Activated CD4-positive, alpha-beta T cell treated with anti-CD3 and anti-CD28 coated beads for 4 hours (primary cell): Measurements from ENCODE around the gene KLHL13.
"Not testable (repeated sequence)": the region's sequence is repeated elsewhere in the genome, so short reads cannot be mapped to it uniquely, and the experiment has no call there.

ENCODE experiments used
- DNase-seq, 2 donors: peaks; one replicate each; pipeline ENCODE4 v3.0.0-alpha.2; 2020

The KLHL13 gene, protein sequence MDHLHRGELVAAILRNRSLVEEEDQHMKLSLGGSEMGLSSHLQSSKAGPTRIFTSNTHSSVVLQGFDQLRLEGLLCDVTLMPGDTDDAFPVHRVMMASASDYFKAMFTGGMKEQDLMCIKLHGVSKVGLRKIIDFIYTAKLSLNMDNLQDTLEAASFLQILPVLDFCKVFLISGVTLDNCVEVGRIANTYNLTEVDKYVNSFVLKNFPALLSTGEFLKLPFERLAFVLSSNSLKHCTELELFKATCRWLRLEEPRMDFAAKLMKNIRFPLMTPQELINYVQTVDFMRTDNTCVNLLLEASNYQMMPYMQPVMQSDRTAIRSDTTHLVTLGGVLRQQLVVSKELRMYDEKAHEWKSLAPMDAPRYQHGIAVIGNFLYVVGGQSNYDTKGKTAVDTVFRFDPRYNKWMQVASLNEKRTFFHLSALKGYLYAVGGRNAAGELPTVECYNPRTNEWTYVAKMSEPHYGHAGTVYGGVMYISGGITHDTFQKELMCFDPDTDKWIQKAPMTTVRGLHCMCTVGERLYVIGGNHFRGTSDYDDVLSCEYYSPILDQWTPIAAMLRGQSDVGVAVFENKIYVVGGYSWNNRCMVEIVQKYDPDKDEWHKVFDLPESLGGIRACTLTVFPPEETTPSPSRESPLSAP

DNA sequence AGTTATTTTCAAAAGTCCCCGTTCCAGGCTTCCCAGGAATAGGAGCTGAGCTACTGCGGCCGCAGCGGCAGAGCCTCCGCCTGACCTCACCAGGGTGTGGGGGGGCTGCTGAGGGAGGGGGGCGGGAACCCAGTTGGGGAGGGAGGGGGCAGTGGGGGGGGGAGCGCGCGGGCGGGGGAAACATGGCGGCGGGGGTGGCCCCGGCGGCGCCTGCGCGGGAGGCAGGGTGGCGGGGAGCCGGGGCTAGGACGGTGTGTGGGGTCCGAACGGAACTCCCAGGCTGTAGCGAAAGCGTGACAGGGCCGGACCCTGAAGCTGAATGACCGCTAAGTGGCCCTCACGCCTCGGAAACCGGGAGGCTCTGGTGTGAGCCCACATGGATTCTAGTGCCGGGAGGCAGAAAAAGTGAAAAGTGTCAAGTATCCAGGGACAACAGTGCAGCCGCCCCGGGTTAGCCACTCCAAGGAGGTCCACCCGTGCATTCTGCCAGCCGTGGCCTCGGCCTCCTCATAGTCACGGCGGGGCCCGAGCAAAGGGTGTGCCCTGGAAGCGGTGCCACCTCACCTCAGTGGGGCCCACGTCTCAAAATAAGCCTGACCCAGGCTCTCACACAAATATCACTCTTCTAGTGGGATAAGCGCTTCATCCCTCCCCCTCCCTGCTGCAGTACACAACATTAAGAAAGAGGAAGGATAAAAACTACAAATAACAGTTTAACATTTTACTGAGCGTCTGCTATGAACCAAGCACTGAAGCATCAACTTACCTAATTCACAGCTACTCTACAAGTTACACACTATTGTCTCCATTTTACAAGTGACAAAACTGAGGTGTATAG, at the start of gene KLHL13:
KLHL13 (minus strand) TSS at position 98 of the 838 bp plus-strand sequence. CDS start 88,337 bp downstream, outside the sequence.
- no peak for DNase-seq

GRCh38 chrX:118164138-118164537, 47.5 kb upstream of the KLHL13 start:
- no peak for DNase-seq

- no peak for DNase-seq
These were observed 40.5 kb upstream of the KLHL13 start for GRCh38 chrX:118156953-118157608.

DNA sequence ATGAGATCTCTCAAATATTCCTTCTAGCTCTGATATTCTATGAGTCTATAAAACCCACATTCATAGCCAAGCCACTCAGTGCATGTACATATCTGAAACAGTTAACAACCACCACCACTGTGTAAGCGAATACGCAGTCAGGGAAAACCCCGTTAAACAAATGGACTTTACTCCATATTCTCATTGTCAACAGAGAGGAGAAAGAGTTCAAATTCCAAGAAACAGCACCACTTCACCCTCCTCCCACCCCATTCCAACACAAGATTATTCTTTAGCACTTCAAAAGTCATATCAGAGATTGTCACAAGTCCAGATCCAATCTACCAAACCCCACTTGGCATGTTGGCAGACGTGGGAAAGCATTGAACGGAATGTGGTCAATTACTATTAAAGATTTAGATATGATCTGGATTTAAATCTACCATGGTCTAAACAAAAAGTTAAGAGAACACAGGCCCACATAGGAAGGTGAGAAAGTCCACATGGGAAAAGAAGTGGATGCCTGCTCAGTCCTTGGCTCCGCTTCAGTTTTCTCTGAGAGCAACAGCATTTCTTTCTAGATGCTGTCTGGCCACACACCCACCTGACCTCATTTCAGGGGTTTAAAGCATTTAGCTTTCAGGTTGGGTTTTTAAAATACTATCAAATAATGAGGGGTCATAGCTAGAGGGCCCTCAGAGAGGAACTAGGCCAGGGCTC, 39.8 kb upstream of the KLHL13 start:
- no peak for DNase-seq

- no peak for DNase-seq
These were observed 36.7 kb upstream of the KLHL13 start for GRCh38 chrX:118153270-118153669.

DNA sequence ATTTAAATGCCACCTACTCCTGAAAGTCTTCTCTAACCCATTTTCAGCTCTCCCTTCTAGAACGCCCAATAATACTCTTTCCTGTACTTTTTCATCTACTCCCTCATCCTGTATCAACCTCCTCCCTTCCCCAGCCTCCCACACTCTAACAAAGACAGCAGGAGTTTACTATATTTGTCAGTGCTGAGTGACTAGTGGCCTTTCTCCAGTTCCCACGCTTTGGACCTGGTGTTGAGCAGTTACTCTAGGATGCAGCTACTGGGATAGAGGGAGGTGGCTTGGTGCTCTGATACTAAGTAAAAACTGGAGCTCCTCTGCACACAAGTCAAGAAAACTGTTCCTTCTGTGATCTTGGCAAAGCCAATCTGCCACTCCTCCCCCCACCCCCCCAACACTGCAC, 36.1 kb upstream of the KLHL13 start:
- no peak for DNase-seq

- DNase-seq = no peak
These were observed 32.1 kb upstream of the KLHL13 start for GRCh38 chrX:118148737-118149136.

DNA sequence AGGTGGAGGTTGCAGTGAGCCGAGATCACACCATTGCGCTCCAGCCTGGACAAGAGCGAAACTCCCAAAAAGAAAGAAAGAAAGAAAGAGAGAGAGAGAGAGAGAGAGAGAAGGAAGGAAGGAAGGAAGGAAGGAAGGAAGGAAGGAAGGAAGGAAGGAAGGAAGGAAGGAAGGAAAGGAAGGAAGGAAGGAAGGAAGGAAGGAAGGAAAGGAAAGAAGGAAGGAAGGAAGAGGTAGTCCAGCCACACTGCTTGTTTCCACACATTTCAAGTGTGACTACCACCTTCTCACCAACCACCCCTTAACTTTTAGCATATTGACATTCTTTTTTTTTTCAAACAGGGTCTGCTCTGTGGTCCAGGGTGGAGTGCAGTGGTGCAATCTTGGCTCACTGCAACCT, 31.2 kb upstream of the KLHL13 start:
- not testable (repeated sequence) for DNase-seq

DNA sequence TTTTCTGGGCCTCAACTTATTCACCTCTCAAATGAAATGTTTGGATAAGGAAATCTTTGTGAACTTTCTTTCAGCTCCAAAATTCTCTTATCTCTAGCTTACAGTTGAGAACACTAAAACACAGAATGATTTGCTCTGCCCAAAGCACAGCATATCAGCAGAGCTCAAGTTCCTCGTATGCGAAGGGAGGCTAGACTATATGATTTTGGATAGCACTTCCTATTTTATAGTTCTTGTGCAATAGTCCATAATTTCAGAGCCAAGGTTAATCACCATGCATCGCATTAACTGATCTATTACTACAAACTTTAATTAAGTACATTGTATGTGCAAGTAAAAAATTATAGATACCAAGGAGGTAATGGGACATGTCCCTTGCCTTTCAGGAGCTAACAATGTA, 27.0 kb upstream of the KLHL13 start:
- no peak for DNase-seq

- DNase-seq = no peak
These were observed 14.7 kb upstream of the KLHL13 start for GRCh38 chrX:118131336-118131735.

GRCh38 chrX:118129681-118130080, 13.1 kb upstream of the KLHL13 start:
- DNase-seq = no peak

DNA sequence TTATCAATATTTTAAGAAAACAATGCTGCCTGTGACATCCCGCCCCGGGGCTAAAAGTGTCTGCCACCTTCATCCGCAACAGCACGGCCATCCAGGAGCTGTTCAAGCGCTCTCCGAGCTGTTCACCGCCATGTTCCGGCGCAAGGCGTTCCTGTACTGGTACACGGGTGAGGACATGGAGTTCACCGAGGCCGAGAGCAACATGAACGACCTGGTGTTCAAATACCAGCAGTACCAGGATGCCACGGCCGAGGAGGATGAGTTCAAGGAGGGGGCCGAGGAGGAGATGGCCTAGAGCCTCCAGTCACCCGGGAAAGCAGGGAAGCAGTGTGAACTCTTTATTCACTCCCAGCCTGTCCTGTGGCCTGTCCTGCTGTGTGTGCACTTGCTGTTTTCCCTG, 12.1 kb upstream of the KLHL13 start:
- no peak for DNase-seq

DNA sequence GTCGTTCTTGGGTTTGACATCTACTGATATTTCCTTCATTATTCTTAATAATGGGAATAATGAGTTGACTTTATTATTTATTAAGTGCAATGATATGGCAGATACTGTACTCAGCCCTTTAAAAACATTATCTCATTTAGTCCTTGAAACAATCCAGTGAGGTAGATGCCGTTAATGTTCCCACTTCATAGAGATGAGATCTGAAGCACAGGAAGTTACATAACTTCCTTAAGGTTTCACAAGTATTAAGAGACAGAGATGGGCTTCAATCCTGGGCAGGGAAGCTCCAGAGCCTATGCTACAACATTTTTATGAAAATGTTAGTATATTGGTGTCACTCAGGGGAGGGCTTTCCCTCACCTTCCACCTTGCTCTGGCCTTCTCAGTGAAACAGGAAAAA, 9.7 kb upstream of the KLHL13 start:
- no peak for DNase-seq

- not testable (repeated sequence) for DNase-seq
These were observed 7.6 kb upstream of the KLHL13 start for GRCh38 chrX:118124243-118124642.

DNA sequence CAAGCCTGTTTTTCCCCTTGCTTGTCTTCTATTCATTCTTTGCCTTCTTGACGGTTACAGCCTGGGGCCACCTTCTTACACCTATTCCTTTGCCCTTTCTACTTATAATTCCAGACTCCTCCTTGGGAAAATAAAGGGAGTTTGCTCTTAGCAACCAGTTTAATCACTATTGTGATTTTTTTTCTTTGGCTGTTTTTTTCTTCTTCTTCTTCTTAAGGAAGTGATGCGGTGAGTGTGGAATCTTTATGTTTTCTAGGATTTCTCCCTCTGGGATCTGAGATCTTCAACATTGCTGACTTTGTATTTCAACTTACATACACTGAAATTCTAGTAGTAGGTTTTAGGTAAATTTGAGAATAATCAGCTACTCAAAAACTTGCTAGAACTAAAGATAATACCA, 1.1 kb upstream of the KLHL13 start:
- DNase-seq = no peak

- DNase-seq = no peak
These were observed 477 bp downstream of the KLHL13 start for GRCh38 chrX:118115953-118116712.

- DNase-seq = no peak
These were observed 1.6 kb downstream of the KLHL13 start for GRCh38 chrX:118114971-118115370.

DNA sequence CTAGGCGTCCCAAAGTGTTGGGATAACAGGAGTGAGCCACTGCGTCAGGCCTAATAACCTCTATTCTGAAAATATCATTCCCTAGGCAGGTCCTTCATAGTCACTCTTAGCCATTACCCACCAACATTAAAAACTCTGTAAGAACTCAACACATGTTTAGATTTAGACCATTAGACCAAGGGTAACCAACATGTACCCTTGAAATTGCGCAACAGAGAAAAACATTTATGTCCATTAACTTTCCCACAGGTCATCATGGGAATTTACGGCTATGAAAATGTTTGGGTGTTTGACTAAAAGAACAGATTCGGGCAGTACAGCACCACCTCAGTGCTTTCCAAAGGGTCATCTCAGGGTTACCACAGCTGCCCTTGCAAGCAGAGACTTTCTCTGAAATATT, 7.5 kb downstream of the KLHL13 start:
- no peak for DNase-seq

DNA sequence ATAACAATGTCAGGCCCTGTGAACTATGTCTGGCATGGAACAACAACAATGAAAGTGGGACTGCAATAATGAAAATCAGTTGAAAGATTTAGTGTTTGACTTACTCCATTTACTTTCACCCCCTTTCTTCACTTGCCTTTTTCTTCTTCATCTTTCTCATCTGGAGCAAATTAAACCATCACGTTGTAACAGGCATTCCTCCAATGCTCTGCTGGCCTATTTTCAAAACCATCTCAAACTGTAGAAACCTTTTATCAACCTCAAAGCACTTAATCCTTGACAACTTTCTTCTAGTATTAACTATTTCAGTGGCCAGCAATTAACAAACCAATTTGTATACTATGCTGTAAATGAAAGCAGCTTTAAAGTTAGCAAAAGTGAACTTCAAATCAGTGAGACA, 8.3 kb downstream of the KLHL13 start:
- no peak for DNase-seq

DNA sequence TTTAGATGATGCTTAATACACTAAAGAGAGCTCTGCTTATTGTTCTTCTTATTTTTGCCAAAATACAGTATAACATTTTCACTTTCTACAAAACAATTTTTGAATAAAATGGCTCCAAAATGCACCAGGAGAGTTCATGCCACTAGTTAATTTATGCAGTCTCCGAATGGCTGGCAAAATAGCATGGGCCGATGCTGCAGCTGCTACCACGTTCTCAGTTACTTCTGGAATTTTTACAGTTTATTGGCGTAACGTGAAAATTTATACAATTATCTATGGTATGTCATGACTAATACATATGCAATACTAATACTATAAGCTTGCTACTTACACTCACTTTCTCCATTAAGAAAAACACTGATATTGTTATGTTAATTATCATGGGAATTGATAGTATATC, 16.5 kb downstream of the KLHL13 start:
- DNase-seq = no peak

DNA sequence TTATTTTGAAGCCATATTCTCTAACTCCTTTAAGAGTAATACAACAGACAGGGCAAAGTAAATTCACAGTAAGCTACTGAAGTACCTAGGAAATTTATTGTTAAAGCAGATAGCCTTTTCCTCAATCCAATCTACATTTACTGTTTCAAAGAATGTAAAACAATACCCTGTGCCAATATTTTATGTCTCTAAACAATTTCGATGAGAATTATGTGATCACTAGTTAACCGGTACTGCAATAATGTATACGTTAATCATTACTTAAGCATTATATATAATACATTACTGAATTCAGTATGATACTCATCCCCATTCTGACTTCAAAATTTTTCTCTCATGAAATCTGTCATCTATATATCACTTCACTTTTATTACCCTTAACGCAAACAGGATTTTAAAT, 28.5 kb downstream of the KLHL13 start:
- DNase-seq = no peak

DNA sequence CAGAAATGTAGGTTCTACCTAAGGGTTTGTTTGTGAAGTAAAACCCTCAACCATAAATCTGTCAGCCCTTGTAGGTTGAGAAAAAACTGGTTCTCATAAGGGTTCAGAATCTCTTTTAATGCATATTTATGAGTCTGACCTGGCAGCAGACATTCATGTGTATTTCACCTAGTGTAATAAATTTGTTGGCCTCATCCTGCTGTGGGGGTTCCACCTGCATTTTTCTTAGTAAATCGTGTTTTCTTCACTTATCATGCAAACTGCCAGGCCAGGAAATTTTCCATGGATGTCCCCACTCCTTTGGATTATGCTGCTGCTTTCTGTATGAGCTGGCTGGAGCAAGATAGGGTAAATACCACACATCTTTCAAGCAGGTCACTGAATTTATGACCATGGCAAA, 42.4 kb downstream of the KLHL13 start:
- DNase-seq = no peak
